ENCODE measurements around the gene NELL2.

DNA sequence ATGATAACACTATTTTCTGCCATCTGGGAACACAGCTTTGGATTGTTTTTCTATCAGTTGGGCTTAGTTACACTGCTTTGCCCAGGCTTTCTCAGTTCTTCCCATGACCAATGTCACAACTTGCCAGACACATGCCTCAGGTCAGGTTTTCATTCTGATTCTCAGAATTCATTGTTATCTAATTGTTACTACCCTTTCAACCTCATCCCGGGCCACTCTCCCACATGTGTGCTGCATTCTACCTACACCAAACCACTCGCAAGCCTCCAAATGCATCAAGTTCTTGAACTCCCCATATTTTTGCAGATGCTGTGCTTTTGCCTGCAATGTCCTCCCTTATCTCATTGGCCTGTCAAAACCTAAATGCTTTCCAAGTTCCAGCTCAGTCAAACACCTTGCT, 36.3 kb downstream of the NELL2 start:
- TF ChIP-seq, protein P1, sequence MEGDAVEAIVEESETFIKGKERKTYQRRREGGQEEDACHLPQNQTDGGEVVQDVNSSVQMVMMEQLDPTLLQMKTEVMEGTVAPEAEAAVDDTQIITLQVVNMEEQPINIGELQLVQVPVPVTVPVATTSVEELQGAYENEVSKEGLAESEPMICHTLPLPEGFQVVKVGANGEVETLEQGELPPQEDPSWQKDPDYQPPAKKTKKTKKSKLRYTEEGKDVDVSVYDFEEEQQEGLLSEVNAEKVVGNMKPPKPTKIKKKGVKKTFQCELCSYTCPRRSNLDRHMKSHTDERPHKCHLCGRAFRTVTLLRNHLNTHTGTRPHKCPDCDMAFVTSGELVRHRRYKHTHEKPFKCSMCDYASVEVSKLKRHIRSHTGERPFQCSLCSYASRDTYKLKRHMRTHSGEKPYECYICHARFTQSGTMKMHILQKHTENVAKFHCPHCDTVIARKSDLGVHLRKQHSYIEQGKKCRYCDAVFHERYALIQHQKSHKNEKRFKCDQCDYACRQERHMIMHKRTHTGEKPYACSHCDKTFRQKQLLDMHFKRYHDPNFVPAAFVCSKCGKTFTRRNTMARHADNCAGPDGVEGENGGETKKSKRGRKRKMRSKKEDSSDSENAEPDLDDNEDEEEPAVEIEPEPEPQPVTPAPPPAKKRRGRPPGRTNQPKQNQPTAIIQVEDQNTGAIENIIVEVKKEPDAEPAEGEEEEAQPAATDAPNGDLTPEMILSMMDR (conservative IDR thresholded peaks at IDR 0.05 in 1 of 2, IDR thresholded peaks at IDR 0.05 in 1 of 2; ENCODE audit: extremely low read depth in 1 of 2, insufficient read depth in 1 of 2, low read depth in 1 of 2, low read length in 2 of 2) = no peak
- TF ChIP-seq EZH2 (IDR thresholded peaks at IDR 0.05; ENCODE audit: borderline replicate concordance, low read length) = no peak
